ENCODE measurements around the gene TGM2.

DNA sequence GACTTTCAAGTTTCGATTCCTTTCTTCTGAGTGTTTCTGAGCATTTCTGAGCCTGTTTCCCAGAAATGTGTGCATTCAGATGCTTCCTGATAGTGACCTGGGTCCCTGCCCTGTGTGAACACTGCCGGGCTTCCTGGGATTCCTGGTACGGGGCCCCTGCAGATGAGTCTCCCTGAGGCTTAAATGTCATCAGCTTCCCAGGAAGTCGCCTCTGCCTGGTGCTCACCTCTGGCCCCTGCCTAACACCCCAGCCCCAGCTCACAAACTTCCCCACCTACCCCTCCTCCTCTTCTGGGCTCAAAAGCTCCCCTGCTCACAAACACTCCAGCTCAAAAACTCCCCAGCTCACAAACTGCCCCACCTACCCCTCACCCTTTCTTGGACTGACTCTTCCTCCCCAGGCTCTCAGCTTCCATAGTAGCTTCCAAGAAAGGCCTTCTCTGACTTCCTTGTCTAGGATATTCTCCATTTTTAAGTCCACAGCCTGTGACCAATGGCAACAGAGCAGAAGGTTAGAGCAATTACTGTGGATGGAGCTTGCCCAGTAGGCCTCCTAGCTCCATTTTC lies 42.0 kb downstream of the TGM2 start:
- TF ChIP-seq MAFK (IDR thresholded peaks at IDR 0.05; ENCODE audit: partially characterized antibody): no peak
- TF ChIP-seq RFX5 (IDR thresholded peaks at IDR 0.05): no peak
- no peak for TF ChIP-seq ESRRA (IDR thresholded peaks at IDR 0.05; ENCODE audit: borderline replicate concordance, low read length)
- TF ChIP-seq POLR2A (IDR thresholded peaks at IDR 0.05; ENCODE audit: low read length): no peak
- no peak for TF ChIP-seq E2F6 (IDR thresholded peaks at IDR 0.05; ENCODE audit: borderline replicate concordance, low read depth)
- no peak for TF ChIP-seq CHD4 (IDR thresholded peaks at IDR 0.05; ENCODE audit: borderline replicate concordance)
- no peak for TF ChIP-seq NFE2L2 (conservative IDR thresholded peaks at IDR 0.05; ENCODE audit: low read length)
